GM12801 (cell line): ENCODE results near the gene C8A.

ENCODE experiments used
- TF ChIP-seq, protein P1 (sequence below): IDR thresholded peaks from one replicate; pipeline ENCODE4 v1.5.1; 2011; ENCODE audit warnings: control low read depth; ENCODE audit not compliant: insufficient read length; ENCODE audit errors: extremely low read depth

C8A gene

DNA sequence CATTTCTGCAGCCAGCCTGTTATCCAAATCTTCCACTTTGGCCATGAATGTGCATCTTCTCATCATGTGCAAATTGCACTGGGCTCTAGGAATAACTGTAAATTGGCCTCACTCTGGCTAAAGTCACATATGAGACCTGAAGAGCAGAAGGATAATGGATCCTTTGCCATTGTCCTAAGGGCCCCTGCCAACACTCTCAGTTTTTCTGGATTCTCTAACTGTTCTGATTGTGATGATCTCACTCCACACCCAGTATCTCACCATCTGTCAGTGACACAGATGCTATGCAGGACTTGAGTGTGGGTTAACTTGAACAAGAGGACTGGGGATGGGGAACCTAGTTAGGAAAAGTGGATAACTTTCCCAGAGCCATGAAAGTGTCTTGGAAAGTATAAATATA lies 26.9 kb upstream of the C8A start:
- TF ChIP-seq, protein P1, sequence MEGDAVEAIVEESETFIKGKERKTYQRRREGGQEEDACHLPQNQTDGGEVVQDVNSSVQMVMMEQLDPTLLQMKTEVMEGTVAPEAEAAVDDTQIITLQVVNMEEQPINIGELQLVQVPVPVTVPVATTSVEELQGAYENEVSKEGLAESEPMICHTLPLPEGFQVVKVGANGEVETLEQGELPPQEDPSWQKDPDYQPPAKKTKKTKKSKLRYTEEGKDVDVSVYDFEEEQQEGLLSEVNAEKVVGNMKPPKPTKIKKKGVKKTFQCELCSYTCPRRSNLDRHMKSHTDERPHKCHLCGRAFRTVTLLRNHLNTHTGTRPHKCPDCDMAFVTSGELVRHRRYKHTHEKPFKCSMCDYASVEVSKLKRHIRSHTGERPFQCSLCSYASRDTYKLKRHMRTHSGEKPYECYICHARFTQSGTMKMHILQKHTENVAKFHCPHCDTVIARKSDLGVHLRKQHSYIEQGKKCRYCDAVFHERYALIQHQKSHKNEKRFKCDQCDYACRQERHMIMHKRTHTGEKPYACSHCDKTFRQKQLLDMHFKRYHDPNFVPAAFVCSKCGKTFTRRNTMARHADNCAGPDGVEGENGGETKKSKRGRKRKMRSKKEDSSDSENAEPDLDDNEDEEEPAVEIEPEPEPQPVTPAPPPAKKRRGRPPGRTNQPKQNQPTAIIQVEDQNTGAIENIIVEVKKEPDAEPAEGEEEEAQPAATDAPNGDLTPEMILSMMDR: no peak

DNA sequence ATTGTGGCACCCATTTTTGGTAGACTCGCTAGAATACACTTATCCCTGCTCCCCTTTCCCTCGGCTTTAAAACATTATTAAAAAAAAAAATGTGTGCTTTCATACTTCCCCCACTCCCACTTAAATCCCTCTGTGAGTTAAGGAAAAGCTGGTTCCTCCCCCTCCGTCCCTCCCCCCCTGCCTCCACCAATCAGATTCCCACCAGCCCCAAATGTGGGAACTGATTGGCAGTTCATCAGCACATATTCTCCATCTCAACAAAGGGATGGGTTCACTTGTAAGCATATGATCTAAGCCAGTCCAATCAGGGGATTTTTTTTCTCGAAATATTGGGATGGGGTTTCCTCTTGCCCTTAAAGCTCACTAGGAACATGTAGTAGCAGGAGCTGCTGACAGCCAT lies 24.5 kb upstream of the C8A start:
- TF ChIP-seq, protein P1: no peak

DNA sequence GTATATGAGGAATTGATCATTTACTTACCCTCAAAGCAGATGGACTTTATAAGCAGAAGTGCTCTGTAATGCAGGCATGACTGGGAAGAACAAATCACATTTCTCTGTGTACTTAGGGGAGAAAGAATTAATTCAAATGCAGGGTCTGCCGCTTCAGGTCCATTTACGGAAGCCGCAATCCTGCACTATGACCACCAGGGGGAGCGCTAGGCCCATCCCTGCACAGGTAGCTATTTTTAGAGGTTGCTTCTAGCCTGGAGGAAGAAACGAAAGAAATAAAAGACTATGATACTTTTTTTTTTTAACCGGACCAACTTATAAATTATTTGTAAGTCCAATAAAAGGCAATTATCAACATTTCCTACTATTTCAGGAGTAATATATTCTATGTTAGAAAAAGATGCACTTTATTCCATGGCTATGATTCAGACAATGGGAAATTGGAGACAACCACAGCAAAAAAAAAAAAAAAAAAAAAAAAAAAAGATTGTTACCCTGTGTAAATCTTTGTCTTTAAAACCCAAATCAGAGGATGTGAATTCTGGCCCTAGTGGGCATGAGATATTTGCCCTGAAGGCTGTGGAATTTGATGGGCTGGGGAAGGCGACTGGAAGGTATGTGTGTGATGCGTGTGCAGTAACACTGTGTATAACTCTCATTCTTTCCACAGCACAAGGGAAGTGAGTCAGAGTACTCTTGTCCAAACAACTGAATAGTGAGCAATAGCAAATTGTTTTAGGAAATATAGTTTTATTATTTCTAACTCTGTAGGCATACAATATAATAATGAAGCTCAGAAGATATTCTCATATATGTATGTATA lies 22.5 kb upstream of the C8A start:
- TF ChIP-seq, protein P1: peak; percentile 80

DNA sequence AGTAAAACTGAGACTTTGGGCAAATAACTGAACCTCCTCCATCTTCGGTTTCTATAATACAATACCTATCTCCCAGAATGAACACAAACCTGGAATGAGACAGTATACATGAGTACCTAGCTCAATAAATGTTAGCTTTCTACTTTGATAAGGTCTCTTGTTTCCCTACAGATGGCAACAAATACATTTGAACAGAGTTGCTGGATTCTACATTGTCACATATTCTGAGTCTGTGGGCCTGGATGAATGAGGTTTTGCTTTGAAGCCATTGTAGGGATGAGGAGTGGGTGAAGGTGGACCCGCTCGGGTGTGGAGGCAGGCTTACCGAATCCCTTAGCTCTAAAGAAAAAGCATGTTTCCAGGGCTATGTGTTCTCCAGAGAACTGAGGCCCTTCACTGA lies 21.5 kb upstream of the C8A start:
- TF ChIP-seq, protein P1: no peak

DNA sequence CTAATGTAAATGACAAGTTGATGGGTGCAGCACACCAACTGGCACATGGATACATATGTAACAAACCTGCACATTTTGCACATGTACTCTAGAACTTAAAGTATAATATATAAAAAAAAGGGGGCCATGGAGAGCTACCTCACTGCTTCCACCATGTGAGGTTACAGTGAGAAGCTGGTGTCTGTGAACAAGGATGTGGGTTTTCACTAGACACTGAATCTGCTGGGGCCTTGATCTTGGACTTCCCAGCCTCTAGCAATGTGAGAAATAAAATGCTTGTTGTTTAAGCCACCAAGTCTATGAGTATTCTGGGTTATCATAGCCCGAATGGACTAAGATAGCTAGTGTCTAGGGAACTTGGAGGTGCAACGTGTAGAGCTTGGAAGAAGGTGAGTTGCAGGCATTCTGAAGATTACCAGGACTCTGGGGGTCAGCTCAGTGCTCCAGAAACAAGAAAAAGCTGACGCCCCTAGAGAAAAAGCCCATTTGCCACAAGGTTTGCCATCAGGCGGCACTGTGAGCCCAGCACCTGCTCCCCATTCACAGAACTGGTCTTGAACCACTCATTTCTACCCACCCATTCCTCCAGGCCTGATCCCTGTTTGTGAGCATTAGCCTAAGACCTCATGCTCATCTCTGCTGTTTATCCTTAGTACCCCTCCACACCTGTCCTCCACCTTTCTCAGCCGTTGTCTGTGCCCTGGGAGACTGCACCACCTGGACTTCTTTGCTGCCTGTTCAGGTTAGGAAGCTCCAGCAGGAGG lies 20.3 kb upstream of the C8A start:
- TF ChIP-seq, protein P1: no peak

DNA sequence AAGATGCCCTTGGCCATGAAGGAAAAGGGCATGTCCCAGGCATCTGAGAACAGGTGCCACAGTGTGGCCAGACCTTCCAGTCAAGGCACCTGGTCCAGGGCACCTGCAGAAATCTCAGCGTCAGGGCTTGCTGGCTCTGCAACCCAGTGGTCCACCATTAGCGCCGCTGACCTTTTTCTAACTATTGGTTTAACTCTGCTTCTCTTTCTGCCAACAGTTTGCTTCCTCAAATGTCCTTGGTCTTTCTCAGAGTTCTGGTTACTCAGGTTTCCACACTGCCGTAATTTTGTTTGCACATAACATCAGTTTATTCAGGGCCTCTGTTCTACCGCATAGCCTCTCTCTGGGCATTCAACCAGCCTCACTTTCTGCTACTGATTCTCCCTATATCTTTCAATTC lies 18.9 kb upstream of the C8A start:
- TF ChIP-seq, protein P1: no peak

DNA sequence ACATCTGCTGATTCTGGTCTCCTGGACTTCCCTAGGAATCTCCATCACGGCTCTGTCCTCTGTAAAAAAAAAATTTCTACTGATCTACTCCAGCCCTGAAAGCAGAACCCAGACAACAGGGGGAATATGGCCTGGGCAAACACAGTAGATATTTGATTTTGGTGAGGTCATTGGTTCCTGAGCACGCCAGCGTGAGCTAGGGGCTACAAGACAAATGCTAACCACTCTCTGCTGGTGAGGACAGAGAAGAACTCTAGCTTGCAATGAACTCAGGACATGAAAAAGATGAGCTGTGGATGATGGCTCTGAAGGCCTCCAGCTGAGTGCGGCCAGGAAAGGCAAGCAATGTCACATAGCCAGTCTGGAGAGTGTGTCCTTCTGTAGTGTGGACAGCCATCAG lies 18.2 kb upstream of the C8A start:
- TF ChIP-seq, protein P1: no peak
